ENCODE measurements around the gene IDH1. TPM values are rescaled to one million over a fixed set of nuclear protein-coding genes. Genes with fewer than 3 reads are reported as not detected.

IDH1 gene
- total RNA-seq, 2 donors from 2014 or later = 305 to 431 TPM

- no peak for TF ChIP-seq CTCF (conservative IDR thresholded peaks at IDR 0.05)
- H3K36me3 Mint-ChIP-seq (ENCODE audit: low read depth) = no peaks in the 10 kb centered on the region
- H3K4me1 Mint-ChIP-seq = peaks cover 54% of the 10 kb centered on the region
- Histone ChIP-seq H3K9ac (ENCODE audit: extremely low read depth, low read length, poor library complexity, severe bottlenecking) (no peak overlapping the region), H3K9me3 (ENCODE audit: control insufficient read depth, low read length) (no peaks in the 10 kb centered on the region), H3K27ac (ENCODE audit: low read depth, low read length) (peak overlapping the region; percentile 97), H3K36me3 (ENCODE audit: control insufficient read depth, insufficient read depth, low read length) (no peaks in the 10 kb centered on the region), H3K27me3 (ENCODE audit: control insufficient read depth, insufficient read depth, low read length, poor library complexity, severe bottlenecking) (no peaks in the 10 kb centered on the region), H3K4me3 (ENCODE audit: low read length) (no peak overlapping the region), H3K4me1 (ENCODE audit: control insufficient read depth, insufficient read depth, low read length) (peaks cover 11% of the 10 kb centered on the region)
- WGBS, 2 experiments (ENCODE audit: insufficient coverage in 1 of 2, insufficient read length in 1 of 2) = 81 to 90% methylated on average over 2 to 5 of the region's 5 CpGs
- no peak for DNase-seq
- H3K9me3 Mint-ChIP-seq = peaks cover 2% of the 10 kb centered on the region
- no peaks in the 10 kb centered on the region for H3K27me3 Mint-ChIP-seq (ENCODE audit: insufficient read depth)
- H3K4me3 Mint-ChIP-seq = no peak overlapping the region
- no peak overlapping the region for H3K27ac Mint-ChIP-seq
Observed at GRCh38 chr2:208189069-208189809, 65.6 kb downstream of the IDH1 start.

GRCh38 chr2:208186893-208187292 lies 68.0 kb downstream of the IDH1 start:
- H3K4me1 Mint-ChIP-seq = peaks cover 56% of the 10 kb centered on the region
- no peak for TF ChIP-seq CTCF (conservative IDR thresholded peaks at IDR 0.05)
- no peak overlapping the region for H3K27ac Mint-ChIP-seq
- H3K9ac ChIP-seq (ENCODE audit: extremely low read depth, low read length, poor library complexity, severe bottlenecking) = no peak overlapping the region
- no peak overlapping the region for H3K27ac ChIP-seq (ENCODE audit: low read depth, low read length)
- no peaks in the 10 kb centered on the region for H3K27me3 ChIP-seq (ENCODE audit: control insufficient read depth, insufficient read depth, low read length, poor library complexity, severe bottlenecking)
- H3K36me3 ChIP-seq (ENCODE audit: control insufficient read depth, insufficient read depth, low read length) = no peaks in the 10 kb centered on the region
- WGBS, 2 experiments (ENCODE audit: insufficient coverage in 1 of 2, insufficient read length in 1 of 2) = 89 to 94% methylated on average over 2 of the region's 2 CpGs
- no peaks in the 10 kb centered on the region for H3K36me3 Mint-ChIP-seq (ENCODE audit: low read depth)
- H3K4me1 ChIP-seq (ENCODE audit: control insufficient read depth, insufficient read depth, low read length) = peaks cover 11% of the 10 kb centered on the region
- H3K9me3 ChIP-seq (ENCODE audit: control insufficient read depth, low read length) = no peaks in the 10 kb centered on the region
- no peaks in the 10 kb centered on the region for H3K27me3 Mint-ChIP-seq (ENCODE audit: insufficient read depth)
- H3K4me3 Mint-ChIP-seq = no peak overlapping the region
- DNase-seq = no peak
- no peaks in the 10 kb centered on the region for H3K9me3 Mint-ChIP-seq
- no peak overlapping the region for H3K4me3 ChIP-seq (ENCODE audit: low read length)

- WGBS, 2 experiments (ENCODE audit: insufficient coverage in 1 of 2, insufficient read length in 1 of 2) = 66 to 79% methylated on average over 4 to 5 of the region's 5 CpGs
- Histone ChIP-seq H3K9me3 (ENCODE audit: control insufficient read depth, low read length) (no peaks in the 10 kb centered on the region), H3K27ac (ENCODE audit: low read depth, low read length) (no peak overlapping the region), H3K4me1 (ENCODE audit: control insufficient read depth, insufficient read depth, low read length) (peaks cover 11% of the 10 kb centered on the region), H3K27me3 (ENCODE audit: control insufficient read depth, insufficient read depth, low read length, poor library complexity, severe bottlenecking) (no peaks in the 10 kb centered on the region), H3K36me3 (ENCODE audit: control insufficient read depth, insufficient read depth, low read length) (no peaks in the 10 kb centered on the region), H3K9ac (ENCODE audit: extremely low read depth, low read length, poor library complexity, severe bottlenecking) (no peak overlapping the region), H3K4me3 (ENCODE audit: low read length) (no peak overlapping the region)
- no peaks in the 10 kb centered on the region for H3K27me3 Mint-ChIP-seq (ENCODE audit: insufficient read depth)
- H3K9me3 Mint-ChIP-seq = no peaks in the 10 kb centered on the region
- no peaks in the 10 kb centered on the region for H3K36me3 Mint-ChIP-seq (ENCODE audit: low read depth)
- H3K4me3 Mint-ChIP-seq = no peak overlapping the region
- no peak overlapping the region for H3K27ac Mint-ChIP-seq
- DNase-seq = no peak
- peaks cover 56% of the 10 kb centered on the region for H3K4me1 Mint-ChIP-seq
- no peak for TF ChIP-seq CTCF (conservative IDR thresholded peaks at IDR 0.05)
Observed at GRCh38 chr2:208186465-208186864, 68.4 kb downstream of the IDH1 start.

Other genes with a start within 250 kb of the IDH1 start
- 10 to 100 TPM; 13.3 to 17.9 TPM for gene PLEKHM3, start 229.5 kb downstream of the IDH1 start, total RNA-seq
- gene CRYGD, start 130.5 kb downstream of the IDH1 start, total RNA-seq = 1 to 10 TPM in 1 of 2 donors, not detected in 1; 2.2 TPM
- not detected for gene CRYGC, start 125.2 kb downstream of the IDH1 start, total RNA-seq
- gene CRYGB, start 108.9 kb downstream of the IDH1 start, total RNA-seq = under 1 TPM in 1 of 2 donors, not detected in 1; 0.46 TPM
- not detected for gene CRYGA, start 91.5 kb downstream of the IDH1 start, total RNA-seq
- under 1 TPM in 1 of 2 donors, not detected in 1; 0.55 TPM for gene C2orf80, start 65.0 kb downstream of the IDH1 start, total RNA-seq
- gene PIKFYVE, start 11.2 kb upstream of the IDH1 start, total RNA-seq = 10 to 100 TPM; 34.9 to 41.2 TPM
- under 1 TPM in 1 of 2 donors, not detected in 1; 0.37 TPM for gene PTH2R, start 151.7 kb upstream of the IDH1 start, total RNA-seq